GM12891 (cell line): Measurements from ENCODE around the gene EXT2.

Experiments used
- POLR2AphosphoS5 ChIP-seq: IDR thresholded peaks from 2 replicates; pipeline ENCODE4 v1.6.1; 2011; ENCODE audit warnings: low read depth, low read length, control low read depth
- TAF1 ChIP-seq: IDR thresholded peaks from 2 replicates; pipeline ENCODE4 v1.6.1; 2011; ENCODE audit warnings: low read depth, low read length, control low read depth

GRCh38 chr11:44094260-44094868 lies 1.1 kb upstream of the EXT2 start:
- TF ChIP-seq POLR2AphosphoS5 (no peak), TAF1 (no peak)
